ENCODE data around the gene TMX2. TPM values are rescaled to one million over a fixed set of nuclear protein-coding genes. Genes with fewer than 3 reads are reported as not detected.

TMX2 gene
- polyA plus RNA-seq, 4 donors: 43.4 to 152 (median 81.3) TPM

GRCh38 chr11:57786436-57786835 is 74.0 kb downstream of the TMX2 start:
- Histone ChIP-seq H3K27ac (ENCODE audit: low read depth in 1 of 3, low read length in 2 of 3) (peak overlapping the region; percentile 61 to 86 (median 82)), H3K9me3 (ENCODE audit: control insufficient read depth in 2 of 2, insufficient read depth in 1 of 2, low read depth in 1 of 2, low read length in 1 of 2) (no peaks in the 10 kb centered on the region), H3K4me3 (ENCODE audit: low read depth in 1 of 3, low read length in 3 of 3) (no peak overlapping the region), H3K36me3 (ENCODE audit: control insufficient read depth in 3 of 3, insufficient read depth in 2 of 3, low read depth in 1 of 3, low read length in 3 of 3) (peaks cover 0 to 15% (median 2%) of the 10 kb centered on the region in 3 donors), H3K4me1 (ENCODE audit: control insufficient read depth in 3 of 3, insufficient read depth in 2 of 3, low read depth in 1 of 3, low read length in 2 of 3) (peaks cover 17 to 80% (median 27%) of the 10 kb centered on the region in 3 donors), H3K27me3 (ENCODE audit: control insufficient read depth in 3 of 3, insufficient read depth in 3 of 3, low read length in 3 of 3) (no peaks in the 10 kb centered on the region)
- WGBS, 3 donors: 61 to 77% (median 63%) methylated on average over 4 of the region's 4 CpGs
- DNase-seq (no peak), FAIRE-seq (no peak)

- Histone ChIP-seq H3K27ac (ENCODE audit: low read depth in 1 of 3, low read length in 2 of 3) (peak overlapping the region; percentile 61 to 86 (median 82)), H3K4me3 (ENCODE audit: low read depth in 1 of 3, low read length in 3 of 3) (no peak overlapping the region)
- WGBS, 3 donors: 54 to 74% (median 62%) methylated on average over 4 of the region's 4 CpGs
Measured at GRCh38 chr11:57787006-57787604, 74.7 kb downstream of the TMX2 start.

GRCh38 chr11:57787920-57788702 is 75.7 kb downstream of the TMX2 start:
- FAIRE-seq (no peak), DNase-seq (peak; percentile 80 to 84)
- WGBS, 3 donors: 39 to 59% (median 43%) methylated on average over 6 of the region's 6 CpGs
- Histone ChIP-seq H3K9me3 (ENCODE audit: control insufficient read depth in 2 of 2, insufficient read depth in 1 of 2, low read depth in 1 of 2, low read length in 1 of 2) (no peaks in the 10 kb centered on the region), H3K27ac (ENCODE audit: low read depth in 1 of 3, low read length in 2 of 3) (peak overlapping the region; percentile 13 to 86 (median 82)), H3K27me3 (ENCODE audit: control insufficient read depth in 3 of 3, insufficient read depth in 3 of 3, low read length in 3 of 3) (no peaks in the 10 kb centered on the region), H3K4me1 (ENCODE audit: control insufficient read depth in 3 of 3, insufficient read depth in 2 of 3, low read depth in 1 of 3, low read length in 2 of 3) (peaks cover 26 to 82% (median 39%) of the 10 kb centered on the region in 3 donors), H3K4me3 (ENCODE audit: low read depth in 1 of 3, low read length in 3 of 3) (no peak overlapping the region), H3K36me3 (ENCODE audit: control insufficient read depth in 3 of 3, insufficient read depth in 2 of 3, low read depth in 1 of 3, low read length in 3 of 3) (peaks cover 0 to 22% (median 8%) of the 10 kb centered on the region in 3 donors)

More at GRCh38 chr11:57787006-57787604, 74.7 kb downstream of the TMX2 start:
- H3K36me3 ChIP-seq (ENCODE audit: control insufficient read depth in 3 of 3, insufficient read depth in 2 of 3, low read depth in 1 of 3, low read length in 3 of 3): peaks cover 0 to 17% (median 5%) of the 10 kb centered on the region in 3 donors
- peaks cover 22 to 80% (median 31%) of the 10 kb centered on the region in 3 donors for H3K4me1 ChIP-seq (ENCODE audit: control insufficient read depth in 3 of 3, insufficient read depth in 2 of 3, low read depth in 1 of 3, low read length in 2 of 3)
- no peaks in the 10 kb centered on the region for H3K27me3 ChIP-seq (ENCODE audit: control insufficient read depth in 3 of 3, insufficient read depth in 3 of 3, low read length in 3 of 3)
- DNase-seq: peak in 1 of 2 donors; percentile 54
- H3K9me3 ChIP-seq (ENCODE audit: control insufficient read depth in 2 of 2, insufficient read depth in 1 of 2, low read depth in 1 of 2, low read length in 1 of 2): no peaks in the 10 kb centered on the region
- FAIRE-seq: no peak

- peaks cover 26 to 86% (median 45%) of the 10 kb centered on the region in 3 donors for H3K4me1 ChIP-seq (ENCODE audit: control insufficient read depth in 3 of 3, insufficient read depth in 2 of 3, low read depth in 1 of 3, low read length in 2 of 3)
- H3K4me3 ChIP-seq (ENCODE audit: low read depth in 1 of 3, low read length in 3 of 3): no peak overlapping the region
- FAIRE-seq (no peak), DNase-seq (peak in 1 of 2 donors; percentile 47)
- peak overlapping the region; percentile 13 to 86 (median 75) for H3K27ac ChIP-seq (ENCODE audit: low read depth in 1 of 3, low read length in 2 of 3)
- no peaks in the 10 kb centered on the region for H3K27me3 ChIP-seq (ENCODE audit: control insufficient read depth in 3 of 3, insufficient read depth in 3 of 3, low read length in 3 of 3)
- no peaks in the 10 kb centered on the region for H3K9me3 ChIP-seq (ENCODE audit: control insufficient read depth in 2 of 2, insufficient read depth in 1 of 2, low read depth in 1 of 2, low read length in 1 of 2)
- peaks cover 0 to 24% (median 9%) of the 10 kb centered on the region in 3 donors for H3K36me3 ChIP-seq (ENCODE audit: control insufficient read depth in 3 of 3, insufficient read depth in 2 of 3, low read depth in 1 of 3, low read length in 3 of 3)
Measured at GRCh38 chr11:57788703-57789088, 76.3 kb downstream of the TMX2 start.

Other genes starting within 250 kb of the TMX2 start
- gene SLC43A1, start 196.9 kb upstream of the TMX2 start, polyA plus RNA-seq: 10 to 100 TPM in 2 of 4 donors, 1 to 10 TPM in 1, under 1 TPM in 1; 0.67 to 25.0 (median 7.9) TPM
- gene TIMM10, start 181.8 kb upstream of the TMX2 start, polyA plus RNA-seq: 10 to 100 TPM; 26.0 to 84.8 (median 60.7) TPM
- gene SMTNL1, start 175.0 kb upstream of the TMX2 start, polyA plus RNA-seq: under 1 TPM in 1 of 4 donors, not detected in 3; 0.58 TPM
- gene UBE2L6, start 144.9 kb upstream of the TMX2 start, polyA plus RNA-seq: 10 to 100 TPM; 51.7 to 72.3 (median 58.7) TPM
- 100 to 1,000 TPM in 1 of 4 donors, 10 to 100 TPM in 2, 1 to 10 TPM in 1; 5.4 to 201 (median 20.3) TPM for gene SERPING1, start 114.9 kb upstream of the TMX2 start, polyA plus RNA-seq
- 1 to 10 TPM in 2 of 4 donors, under 1 TPM in 1, not detected in 1; 0.86 to 2.2 (median 1.4) TPM for gene YPEL4, start 62.7 kb upstream of the TMX2 start, polyA plus RNA-seq
- gene CLP1, start 54.8 kb upstream of the TMX2 start, polyA plus RNA-seq: 10 to 100 TPM; 10.3 to 14.7 (median 13.0) TPM
- 10 to 100 TPM; 19.5 to 46.7 (median 30.6) TPM for gene ZDHHC5, start 44.5 kb upstream of the TMX2 start, polyA plus RNA-seq
- 10 to 100 TPM; 12.4 to 18.4 (median 17.0) TPM for gene MED19, start 378 bp upstream of the TMX2 start, polyA plus RNA-seq
- 100 to 1,000 TPM in 3 of 4 donors, 10 to 100 TPM in 1; 78.3 to 148 (median 128) TPM for gene SELENOH, start 28.9 kb downstream of the TMX2 start, polyA plus RNA-seq
- under 1 TPM in 1 of 4 donors, not detected in 3; 0.10 TPM for gene BTBD18, start 39.2 kb downstream of the TMX2 start, polyA plus RNA-seq
- 100 to 1,000 TPM in 2 of 4 donors, 10 to 100 TPM in 2; 62.2 to 195 (median 119) TPM for gene CTNND1, start 49.2 kb downstream of the TMX2 start, polyA plus RNA-seq

Measured in small intestine (tissue), 7 donors.